ENCODE data around the gene CLP1.
A peak's percentile ranks its signal among the peaks of the same experiment; 100 is the strongest.
"Not testable (repeated sequence)": the region's sequence is repeated elsewhere in the genome, so short reads cannot be mapped to it uniquely, and the experiment has no call there.

Gene CLP1

DNA sequence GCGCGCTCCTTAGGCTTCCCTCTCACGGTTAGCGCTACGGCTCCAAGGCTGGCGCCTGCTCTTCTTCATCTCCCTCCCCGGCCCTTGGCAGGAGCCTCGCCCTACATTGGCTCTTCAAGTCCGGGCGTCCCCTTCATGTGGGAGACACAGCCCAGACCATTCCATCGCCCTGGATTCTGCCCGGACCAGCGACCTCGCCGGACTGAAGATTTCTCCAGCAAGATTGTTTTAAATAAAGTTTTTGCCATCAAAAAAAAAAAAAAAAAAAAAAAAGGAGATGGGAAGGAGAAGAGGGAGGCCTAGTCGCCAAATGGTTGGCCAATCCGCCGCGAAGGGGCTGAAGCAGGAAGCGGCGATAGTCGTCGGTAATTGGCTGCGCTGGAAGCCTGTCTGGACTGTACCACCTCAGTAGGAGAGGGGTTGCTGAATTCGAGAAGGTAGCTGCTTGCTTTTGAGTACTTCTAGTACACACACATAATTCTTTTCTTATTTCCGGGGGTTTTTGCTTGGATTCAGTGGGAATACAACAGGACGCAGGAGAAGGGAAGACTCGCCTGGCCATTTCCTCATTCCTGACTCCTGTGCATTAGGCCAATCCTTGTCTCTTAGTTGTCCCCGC is 9.7 kb downstream of the CLP1 start:
- peak; percentile 91 for DNase-seq

DNA sequence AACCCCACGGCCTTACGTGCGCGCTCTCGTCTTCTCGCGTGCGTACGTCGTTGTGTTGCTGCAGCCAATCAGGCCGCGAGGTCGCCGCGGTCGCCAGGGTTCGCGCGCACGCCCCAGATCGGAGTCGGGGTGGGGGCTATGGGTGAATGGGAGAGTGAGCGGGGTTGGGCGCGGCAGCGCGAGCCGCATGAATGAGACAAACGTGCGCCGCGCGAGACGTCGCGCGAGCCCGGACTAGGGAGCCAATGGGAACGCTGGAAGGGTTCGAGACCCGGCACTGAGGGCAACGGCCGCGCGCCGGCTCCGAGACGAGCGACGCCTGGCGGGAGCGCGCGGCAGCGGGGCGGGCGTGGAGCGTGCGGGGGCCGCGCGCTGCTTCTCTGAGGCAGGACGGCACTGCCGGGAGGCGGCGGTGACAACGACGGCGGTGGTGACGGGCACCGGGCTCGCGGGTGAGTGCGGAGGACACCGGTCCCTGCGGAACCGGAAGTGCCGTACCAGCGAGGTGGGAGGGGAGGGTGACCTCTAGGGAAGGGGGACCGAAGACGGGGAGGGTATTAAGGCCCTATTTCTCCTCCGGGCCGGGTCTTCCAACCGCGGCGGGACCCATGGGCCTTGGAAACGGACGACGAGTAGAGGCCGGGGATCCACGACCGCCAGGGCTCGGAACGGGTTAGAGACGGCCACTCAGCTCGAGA is 10.3 kb downstream of the CLP1 start, which contains the start of gene ZDHHC5:
Gene ZDHHC5 (plus strand): TSS at position 379 of the 698 bp plus-strand sequence. CDS start 4,977 bp downstream, outside the sequence.
- peak; percentile 97 for DNase-seq

DNA sequence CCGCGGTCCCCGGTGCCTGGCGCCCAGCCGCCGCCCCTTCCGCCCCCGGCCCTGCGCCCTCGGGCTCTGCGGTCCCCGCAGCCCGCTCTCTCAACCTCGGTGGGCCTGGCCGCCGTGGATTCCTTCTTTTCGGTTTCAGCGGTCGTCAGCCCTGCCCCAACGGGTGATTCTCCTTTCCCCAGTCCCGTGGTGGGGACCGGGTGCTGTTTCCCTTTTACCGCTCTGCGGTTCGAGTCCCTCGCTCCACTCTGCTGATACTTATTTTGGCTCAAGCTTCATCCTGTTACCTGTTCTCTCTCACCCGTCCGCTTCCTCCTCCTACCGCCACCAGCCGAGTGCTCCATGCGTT is 10.8 kb downstream of the CLP1 start:
- no peak for DNase-seq

- DNase-seq = no peak
Measured at GRCh38 chr11:57674251-57674650, 16.7 kb downstream of the CLP1 start.

GRCh38 chr11:57675176-57675941 is 17.8 kb downstream of the CLP1 start:
- no peak for DNase-seq

DNA sequence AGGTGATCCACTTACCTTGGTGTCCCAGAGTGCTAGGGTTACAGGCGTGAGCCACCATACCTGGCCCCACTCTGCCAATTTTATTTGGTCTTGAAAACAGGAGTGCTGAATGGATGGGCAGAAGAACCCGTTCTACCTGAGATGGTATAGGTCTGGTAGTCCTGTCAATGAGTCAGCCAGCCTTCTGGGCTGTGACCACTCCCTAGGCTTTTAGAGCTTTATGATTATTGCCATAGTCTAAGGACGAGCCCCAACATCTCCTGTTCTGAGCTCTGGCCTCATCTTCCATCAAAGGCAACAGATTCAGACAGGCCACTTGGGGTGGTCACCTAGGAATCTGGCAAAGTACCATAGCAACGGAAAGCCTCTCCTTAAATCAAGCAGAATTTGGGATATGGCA is 21.8 kb downstream of the CLP1 start:
- no peak for DNase-seq

DNA sequence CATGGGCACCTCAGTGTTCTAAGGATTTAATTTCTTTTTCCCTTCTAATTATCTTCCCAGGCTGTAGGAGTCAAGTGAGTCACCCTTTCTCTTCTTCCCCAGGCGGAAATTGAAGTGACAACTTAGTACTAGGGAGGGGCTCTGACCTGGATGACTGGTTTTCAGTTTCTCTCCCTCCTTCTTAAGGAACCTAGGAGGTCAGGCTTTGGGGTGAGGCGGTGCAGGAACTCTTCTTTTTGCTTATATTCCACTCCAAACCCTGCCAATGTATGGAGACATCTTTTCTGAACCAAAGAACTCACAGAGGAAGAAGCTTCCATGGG is 23.0 kb downstream of the CLP1 start:
- DNase-seq = no peak

DNA sequence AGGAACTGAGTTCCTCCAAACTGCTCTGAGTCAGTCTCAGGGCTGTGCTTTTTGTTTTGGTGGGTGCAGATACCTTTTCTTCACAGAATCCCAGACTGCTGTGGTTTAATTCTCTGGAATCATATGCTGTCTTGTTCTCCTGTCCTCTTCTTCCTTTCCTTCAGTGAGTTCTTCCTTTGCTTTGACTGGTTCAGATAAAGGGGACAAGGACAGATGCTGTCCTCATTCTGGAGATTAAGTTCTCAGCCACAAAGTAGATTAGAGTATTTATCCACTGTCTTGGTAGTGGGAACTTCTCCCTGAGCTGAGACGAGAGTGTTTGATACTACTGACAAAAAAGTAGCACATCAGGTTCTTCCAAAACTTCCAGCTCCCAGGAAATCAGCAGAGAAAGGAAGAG is 23.6 kb downstream of the CLP1 start:
- no peak for DNase-seq

DNA sequence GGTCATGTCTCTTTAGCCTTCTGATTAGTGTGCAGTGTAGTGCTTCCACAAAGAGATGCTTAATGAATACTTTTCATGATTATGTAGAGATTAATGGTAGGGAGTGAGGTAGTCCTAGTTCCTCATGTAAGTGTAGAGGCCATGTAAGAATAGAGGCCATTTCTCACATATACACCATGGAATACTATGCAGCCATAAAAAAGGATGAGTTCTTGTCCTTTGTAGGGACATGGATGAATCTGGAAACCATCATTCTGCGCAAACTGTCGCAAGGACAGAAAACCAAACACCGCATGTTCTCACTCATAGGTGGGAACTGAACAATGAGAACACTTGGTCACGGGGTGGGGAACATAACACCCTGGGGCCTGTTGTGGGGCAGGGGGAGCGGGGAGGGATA is 32.9 kb downstream of the CLP1 start:
- not testable (repeated sequence) for DNase-seq

- no peak for DNase-seq
Measured at GRCh38 chr11:57698843-57699365, 41.3 kb downstream of the CLP1 start.

DNA sequence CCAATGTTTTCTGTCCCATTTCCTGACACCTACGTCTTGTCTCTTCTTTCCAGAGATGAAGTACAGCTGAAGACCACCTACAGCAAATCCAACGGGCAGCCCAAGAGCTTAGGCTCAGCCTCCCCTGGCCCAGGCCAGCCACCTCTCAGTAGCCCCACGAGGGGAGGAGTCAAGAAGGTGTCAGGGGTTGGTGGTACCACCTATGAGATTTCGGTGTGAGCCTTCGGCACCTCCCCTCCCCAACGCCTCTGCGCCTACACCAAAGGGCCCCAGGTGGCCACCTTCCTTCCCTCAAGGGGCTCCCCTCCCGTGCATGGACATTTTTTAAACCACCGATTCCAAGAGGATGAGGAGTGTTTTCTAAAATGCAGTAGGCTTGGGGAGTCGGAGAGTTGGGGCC is 42.3 kb downstream of the CLP1 start:
- DNase-seq = no peak

DNA sequence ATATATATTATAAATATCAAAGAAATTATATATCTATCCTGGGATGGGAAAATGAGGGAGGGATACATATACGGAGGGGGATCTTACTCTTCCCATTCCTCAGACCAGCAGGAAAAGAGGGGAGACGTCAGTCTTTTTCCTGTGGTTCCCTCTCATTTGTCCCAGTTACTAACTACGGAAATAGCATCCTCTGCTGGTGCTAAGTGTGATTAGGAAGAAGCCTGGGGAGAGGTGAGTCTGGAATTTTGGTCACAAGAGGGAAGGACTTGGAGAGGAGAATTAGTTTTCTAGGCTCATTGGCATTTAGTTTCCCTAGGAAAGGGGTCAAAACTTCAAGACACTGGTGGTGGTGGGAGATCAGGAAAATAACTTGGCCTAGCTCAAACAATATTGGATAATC is 42.9 kb downstream of the CLP1 start:
- DNase-seq = no peak

DNA sequence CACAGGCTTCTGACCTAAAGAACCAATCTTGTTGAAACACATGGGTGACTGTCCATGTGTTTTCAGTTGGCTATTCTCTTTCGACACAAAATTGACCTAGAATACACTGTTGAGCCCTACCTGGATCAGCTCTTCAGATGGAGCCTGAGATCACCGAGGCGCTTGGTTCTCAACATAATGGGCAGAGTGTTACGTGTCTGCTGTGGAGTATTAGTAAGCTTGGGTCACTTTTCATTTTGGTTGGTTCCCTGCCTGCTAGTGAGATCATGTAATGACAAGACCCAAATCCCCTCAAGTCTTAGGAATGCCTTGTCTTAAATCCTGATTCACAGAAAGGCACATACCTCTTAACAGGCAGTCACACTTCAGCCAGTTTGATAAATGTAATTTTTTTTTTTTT is 45.8 kb downstream of the CLP1 start:
- no peak for DNase-seq

DNA sequence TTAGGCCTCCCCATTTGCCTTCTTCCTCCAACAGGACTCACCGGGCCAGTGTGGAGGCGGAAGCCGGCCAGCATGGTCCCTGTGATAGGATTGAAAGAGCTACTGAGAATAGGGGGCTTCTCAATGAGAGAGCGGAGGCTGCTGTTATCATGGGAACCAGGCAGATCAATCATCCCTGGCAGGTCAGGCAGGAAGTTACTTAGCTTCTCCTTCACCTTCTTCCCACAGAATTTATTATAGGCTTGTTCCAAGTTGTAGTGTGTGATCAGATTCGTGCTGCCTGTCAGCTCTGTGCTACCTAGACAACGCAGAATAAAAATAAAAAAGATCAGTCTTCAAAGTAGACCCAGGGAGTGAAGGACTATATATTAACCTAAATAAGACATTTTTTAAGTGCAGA is 47.4 kb downstream of the CLP1 start:
- no peak for DNase-seq

- not testable (repeated sequence) for DNase-seq
Measured at GRCh38 chr11:57705432-57705831, 47.9 kb downstream of the CLP1 start.

- DNase-seq = no peak
Measured at GRCh38 chr11:57709802-57710367, 52.3 kb downstream of the CLP1 start.
